HepG2 (cell line): ENCODE measurements around the gene PRR22. TPM values are rescaled to one million over a fixed set of nuclear protein-coding genes. Genes with fewer than 3 reads are reported as not detected.

Experiments used
- CENPT ChIP-seq: sonication (generic); formaldehyde crosslinking; IDR thresholded peaks from 2 replicates; pipeline ENCODE4 v1.8.0; 2022; ENCODE audit warnings: low read depth, mild to moderate bottlenecking, moderate library complexity, missing genetic modification reagents
- GABPA ChIP-seq, 2 experiments: IDR thresholded peaks; 2 replicates each; pipeline ENCODE4 v1.6.1; 2011 to 2016; ENCODE audit warnings: low read depth in 2 of 2, low read length in 1 of 2, missing biosample characterization in 1 of 2, missing genetic modification characterization in 1 of 2
- PHF20 ChIP-seq: sonication (generic); formaldehyde crosslinking; IDR thresholded peaks from 2 replicates; pipeline ENCODE4 v1.5.0; 2020; ENCODE audit warnings: mild to moderate bottlenecking, missing genetic modification reagents
- RARG ChIP-seq: sonication (generic); formaldehyde crosslinking; IDR thresholded peaks from 2 replicates; pipeline ENCODE4 v1.4.0; 2020; ENCODE audit warnings: low read depth, mild to moderate bottlenecking, missing genetic modification reagents
- RFX5 ChIP-seq: IDR thresholded peaks from 2 replicates; pipeline ENCODE4 v1.6.1; 2011; ENCODE audit warnings: low read depth, low read length, improper control_type of control experiment
- SCMH1 ChIP-seq: sonication (generic); formaldehyde crosslinking; IDR thresholded peaks from 2 replicates; pipeline ENCODE4 v1.9.0; 2021; ENCODE audit warnings: missing genetic modification reagents, mild to moderate bottlenecking, borderline replicate concordance
- SYNCRIP ChIP-seq: fragments of 200-400 bp; formaldehyde crosslinking; IDR thresholded peaks from 2 replicates; pipeline ENCODE4 v1.6.1; 2018; ENCODE audit warnings: mild to moderate bottlenecking, low read depth, low read length; ENCODE audit not compliant: insufficient read depth
- ZNF260 ChIP-seq: sonication (generic); formaldehyde crosslinking; IDR thresholded peaks from 2 replicates; pipeline ENCODE4 v1.4.0; 2020; ENCODE audit warnings: missing genetic modification reagents, low read depth, mild to moderate bottlenecking, borderline replicate concordance
- ZNF282 ChIP-seq: fragments of 450-650 bp; IDR thresholded peaks from 2 replicates; pipeline ENCODE4 v1.6.1; 2018; ENCODE audit not compliant: partially characterized antibody
- ZNF891 ChIP-seq: sonication (generic); formaldehyde crosslinking; IDR thresholded peaks from 2 replicates; pipeline ENCODE4 v1.5.0; 2020; ENCODE audit warnings: mild to moderate bottlenecking, missing genetic modification reagents
- polyA plus RNA-seq, 8 experiments: library from polyadenylated mRNA; depleted of rRNA in 3 of 8; stranded (reverse) in 7 of 8; unstranded in 1 of 8; fragments of >200 nt; fragmentation: Illumina TruSeq in 4 of 8; extraction: Trizol in 4 of 8; gene quantifications; 2 replicates each; pipeline versions ENCODE4 v1.2.1 to v1.2.3, GENCODE V29; 2011 to 2016; ENCODE audit warnings: low read depth in 4 of 8, missing spikeins in 1 of 8, mixed read lengths in 1 of 8; ENCODE audit not compliant: insufficient read depth in 1 of 8
- total RNA-seq, 5 experiments: library from RNA; depleted of rRNA; stranded (reverse); fragments of >200 nt; fragmentation: Illumina TruSeq; extraction: Trizol; gene quantifications; 2 replicates each; pipeline ENCODE4 v1.2.3, GENCODE V29; 2016; ENCODE audit warnings: low read depth in 1 of 5
- TF ChIP-seq, protein P1 (sequence below): sonication (generic); formaldehyde crosslinking; conservative IDR thresholded peaks from 2 replicates; pipeline ENCODE4 v1.8.0; 2022; ENCODE audit warnings: mild to moderate bottlenecking, moderate library complexity, missing genetic modification reagents
- TF ChIP-seq, protein P2 (sequence below): sonication (generic); formaldehyde crosslinking; IDR thresholded peaks from 2 replicates; pipeline ENCODE4 v1.5.0; 2020; ENCODE audit warnings: mild to moderate bottlenecking, missing genetic modification reagents, moderate library complexity
- TF ChIP-seq, protein P3 (sequence below): sonication (generic); formaldehyde crosslinking; IDR thresholded peaks from 2 replicates; pipeline ENCODE4 v1.5.1; 2020; ENCODE audit warnings: missing genetic modification reagents, mild to moderate bottlenecking, borderline replicate concordance
- TF ChIP-seq, protein P4 (sequence below): sonication (generic); formaldehyde crosslinking; IDR thresholded peaks from 2 replicates; pipeline ENCODE4 v1.4.0; 2020; ENCODE audit warnings: missing genetic modification reagents, low read depth, mild to moderate bottlenecking, borderline replicate concordance
- TF ChIP-seq, protein P5 (sequence below): sonication (generic); formaldehyde crosslinking; IDR thresholded peaks from 2 replicates; pipeline ENCODE4 v1.9.0; 2021; ENCODE audit warnings: missing genetic modification reagents, mild to moderate bottlenecking, borderline replicate concordance

Gene PRR22
- total and polyA plus RNA-seq, 2 of the 13 experiments (the other 11 are each of a cell fraction or from before 2014, with no cell fraction given) = 0.84 to 2.3 TPM

DNA sequence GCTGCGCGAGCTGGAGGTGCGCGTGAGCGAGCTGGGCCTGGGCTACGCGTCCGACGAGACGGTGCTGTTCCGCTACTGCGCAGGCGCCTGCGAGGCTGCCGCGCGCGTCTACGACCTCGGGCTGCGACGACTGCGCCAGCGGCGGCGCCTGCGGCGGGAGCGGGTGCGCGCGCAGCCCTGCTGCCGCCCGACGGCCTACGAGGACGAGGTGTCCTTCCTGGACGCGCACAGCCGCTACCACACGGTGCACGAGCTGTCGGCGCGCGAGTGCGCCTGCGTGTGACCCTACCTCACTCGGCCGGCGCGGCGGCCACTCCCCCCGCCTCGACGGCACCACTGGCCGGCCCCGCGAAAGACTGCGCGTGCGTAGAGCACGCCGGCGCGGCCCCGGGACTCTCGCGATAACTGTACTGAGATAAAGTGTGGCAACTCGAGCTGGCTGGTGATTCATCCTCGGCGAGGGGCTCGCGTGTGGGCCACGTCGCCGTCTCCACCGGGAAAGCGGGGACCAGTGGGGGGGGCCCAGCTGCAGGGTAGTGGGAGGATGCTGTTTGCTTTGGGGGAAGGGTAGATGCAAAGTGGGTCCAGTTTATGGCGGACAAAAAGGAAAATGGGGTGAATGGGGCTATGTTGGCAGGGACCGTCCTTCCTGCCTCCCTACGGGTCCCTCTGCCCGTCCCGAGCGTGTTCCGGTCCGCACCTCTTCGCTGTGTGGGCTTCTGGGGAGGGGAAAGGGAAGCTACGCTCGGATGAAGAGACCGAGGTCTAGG, 43.5 kb upstream of the PRR22 start (continued):
- TF ChIP-seq, protein P1, sequence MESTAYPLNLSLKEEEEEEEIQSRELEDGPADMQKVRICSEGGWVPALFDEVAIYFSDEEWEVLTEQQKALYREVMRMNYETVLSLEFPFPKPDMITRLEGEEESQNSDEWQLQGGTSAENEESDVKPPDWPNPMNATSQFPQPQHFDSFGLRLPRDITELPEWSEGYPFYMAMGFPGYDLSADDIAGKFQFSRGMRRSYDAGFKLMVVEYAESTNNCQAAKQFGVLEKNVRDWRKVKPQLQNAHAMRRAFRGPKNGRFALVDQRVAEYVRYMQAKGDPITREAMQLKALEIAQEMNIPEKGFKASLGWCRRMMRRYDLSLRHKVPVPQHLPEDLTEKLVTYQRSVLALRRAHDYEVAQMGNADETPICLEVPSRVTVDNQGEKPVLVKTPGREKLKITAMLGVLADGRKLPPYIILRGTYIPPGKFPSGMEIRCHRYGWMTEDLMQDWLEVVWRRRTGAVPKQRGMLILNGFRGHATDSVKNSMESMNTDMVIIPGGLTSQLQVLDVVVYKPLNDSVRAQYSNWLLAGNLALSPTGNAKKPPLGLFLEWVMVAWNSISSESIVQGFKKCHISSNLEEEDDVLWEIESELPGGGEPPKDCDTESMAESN = peak; percentile 70
- TF ChIP-seq ZNF891 (CRISPR knock-in tag) = peak; percentile 93
- TF ChIP-seq CENPT (CRISPR knock-in tag) = no peak; the same call in 1 of the 2 replicates
- TF ChIP-seq RARG (CRISPR knock-in tag) = no peak
- no peak for TF ChIP-seq ZNF260 (CRISPR knock-in tag)
- no peak for TF ChIP-seq SCMH1 (CRISPR knock-in tag)
- TF ChIP-seq PHF20 (CRISPR knock-in tag) = peak; percentile 52; the same call in 1 of the 2 replicates
- TF ChIP-seq SYNCRIP = no peak
- TF ChIP-seq, protein P2, sequence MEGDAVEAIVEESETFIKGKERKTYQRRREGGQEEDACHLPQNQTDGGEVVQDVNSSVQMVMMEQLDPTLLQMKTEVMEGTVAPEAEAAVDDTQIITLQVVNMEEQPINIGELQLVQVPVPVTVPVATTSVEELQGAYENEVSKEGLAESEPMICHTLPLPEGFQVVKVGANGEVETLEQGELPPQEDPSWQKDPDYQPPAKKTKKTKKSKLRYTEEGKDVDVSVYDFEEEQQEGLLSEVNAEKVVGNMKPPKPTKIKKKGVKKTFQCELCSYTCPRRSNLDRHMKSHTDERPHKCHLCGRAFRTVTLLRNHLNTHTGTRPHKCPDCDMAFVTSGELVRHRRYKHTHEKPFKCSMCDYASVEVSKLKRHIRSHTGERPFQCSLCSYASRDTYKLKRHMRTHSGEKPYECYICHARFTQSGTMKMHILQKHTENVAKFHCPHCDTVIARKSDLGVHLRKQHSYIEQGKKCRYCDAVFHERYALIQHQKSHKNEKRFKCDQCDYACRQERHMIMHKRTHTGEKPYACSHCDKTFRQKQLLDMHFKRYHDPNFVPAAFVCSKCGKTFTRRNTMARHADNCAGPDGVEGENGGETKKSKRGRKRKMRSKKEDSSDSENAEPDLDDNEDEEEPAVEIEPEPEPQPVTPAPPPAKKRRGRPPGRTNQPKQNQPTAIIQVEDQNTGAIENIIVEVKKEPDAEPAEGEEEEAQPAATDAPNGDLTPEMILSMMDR (CRISPR knock-in tag) = peak; percentile 23; the same call in 1 of the 2 replicates
- TF ChIP-seq ZNF282 = no peak
- TF ChIP-seq, protein P3, sequence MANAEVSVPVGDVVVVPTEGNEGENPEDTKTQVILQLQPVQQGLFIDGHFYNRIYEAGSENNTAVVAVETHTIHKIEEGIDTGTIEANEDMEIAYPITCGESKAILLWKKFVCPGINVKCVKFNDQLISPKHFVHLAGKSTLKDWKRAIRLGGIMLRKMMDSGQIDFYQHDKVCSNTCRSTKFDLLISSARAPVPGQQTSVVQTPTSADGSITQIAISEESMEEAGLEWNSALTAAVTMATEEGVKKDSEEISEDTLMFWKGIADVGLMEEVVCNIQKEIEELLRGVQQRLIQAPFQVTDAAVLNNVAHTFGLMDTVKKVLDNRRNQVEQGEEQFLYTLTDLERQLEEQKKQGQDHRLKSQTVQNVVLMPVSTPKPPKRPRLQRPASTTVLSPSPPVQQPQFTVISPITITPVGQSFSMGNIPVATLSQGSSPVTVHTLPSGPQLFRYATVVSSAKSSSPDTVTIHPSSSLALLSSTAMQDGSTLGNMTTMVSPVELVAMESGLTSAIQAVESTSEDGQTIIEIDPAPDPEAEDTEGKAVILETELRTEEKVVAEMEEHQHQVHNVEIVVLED (CRISPR knock-in tag) = peak; percentile 91
- TF ChIP-seq, protein P4, sequence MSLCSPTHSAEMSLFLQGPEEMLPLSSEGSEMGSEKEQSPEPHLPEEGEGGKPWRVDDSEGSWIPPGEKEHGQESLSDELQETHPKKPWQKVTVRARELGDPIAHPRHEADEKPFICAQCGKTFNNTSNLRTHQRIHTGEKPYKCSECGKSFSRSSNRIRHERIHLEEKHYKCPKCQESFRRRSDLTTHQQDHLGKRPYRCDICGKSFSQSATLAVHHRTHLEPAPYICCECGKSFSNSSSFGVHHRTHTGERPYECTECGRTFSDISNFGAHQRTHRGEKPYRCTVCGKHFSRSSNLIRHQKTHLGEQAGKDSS (CRISPR knock-in tag) = peak; percentile 85; the same call in 1 of the 2 replicates
- TF ChIP-seq, protein P5, sequence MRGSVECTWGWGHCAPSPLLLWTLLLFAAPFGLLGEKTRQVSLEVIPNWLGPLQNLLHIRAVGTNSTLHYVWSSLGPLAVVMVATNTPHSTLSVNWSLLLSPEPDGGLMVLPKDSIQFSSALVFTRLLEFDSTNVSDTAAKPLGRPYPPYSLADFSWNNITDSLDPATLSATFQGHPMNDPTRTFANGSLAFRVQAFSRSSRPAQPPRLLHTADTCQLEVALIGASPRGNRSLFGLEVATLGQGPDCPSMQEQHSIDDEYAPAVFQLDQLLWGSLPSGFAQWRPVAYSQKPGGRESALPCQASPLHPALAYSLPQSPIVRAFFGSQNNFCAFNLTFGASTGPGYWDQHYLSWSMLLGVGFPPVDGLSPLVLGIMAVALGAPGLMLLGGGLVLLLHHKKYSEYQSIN (CRISPR knock-in tag) = no peak
- TF ChIP-seq RFX5 = no peak
- TF ChIP-seq GABPA (IDR thresholded peaks at IDR 0.05; ENCODE audit: low read depth, low read length) = no peak
- no peak for TF ChIP-seq GABPA (CRISPR knock-in tag; IDR thresholded peaks at IDR 0.05; ENCODE audit: low read depth)
